ENCODE results near the gene FFAR4.
A peak's percentile ranks its signal among the peaks of the same experiment; 100 is the strongest.
"Not testable (repeated sequence)": the region's sequence is repeated elsewhere in the genome, so short reads cannot be mapped to it uniquely, and the experiment has no call there.

FFAR4 gene

GRCh38 chr10:93566435-93567276 lies at the start of gene FFAR4:
FFAR4 (plus strand) TSS chr10:93566665; CDS start chr10:93566721, 56 bp downstream.
- peak; percentile 44 for DNase-seq (ENCODE audit: low spot score)

GRCh38 chr10:93518531-93518930 lies 47.9 kb upstream of the FFAR4 start:
- DNase-seq (ENCODE audit: low spot score): no peak

GRCh38 chr10:93535293-93535692 lies 31.2 kb upstream of the FFAR4 start:
- DNase-seq (ENCODE audit: low spot score): no peak

- DNase-seq (ENCODE audit: low spot score): not testable (repeated sequence)
Measured at GRCh38 chr10:93540871-93541270, 25.6 kb upstream of the FFAR4 start.

DNA sequence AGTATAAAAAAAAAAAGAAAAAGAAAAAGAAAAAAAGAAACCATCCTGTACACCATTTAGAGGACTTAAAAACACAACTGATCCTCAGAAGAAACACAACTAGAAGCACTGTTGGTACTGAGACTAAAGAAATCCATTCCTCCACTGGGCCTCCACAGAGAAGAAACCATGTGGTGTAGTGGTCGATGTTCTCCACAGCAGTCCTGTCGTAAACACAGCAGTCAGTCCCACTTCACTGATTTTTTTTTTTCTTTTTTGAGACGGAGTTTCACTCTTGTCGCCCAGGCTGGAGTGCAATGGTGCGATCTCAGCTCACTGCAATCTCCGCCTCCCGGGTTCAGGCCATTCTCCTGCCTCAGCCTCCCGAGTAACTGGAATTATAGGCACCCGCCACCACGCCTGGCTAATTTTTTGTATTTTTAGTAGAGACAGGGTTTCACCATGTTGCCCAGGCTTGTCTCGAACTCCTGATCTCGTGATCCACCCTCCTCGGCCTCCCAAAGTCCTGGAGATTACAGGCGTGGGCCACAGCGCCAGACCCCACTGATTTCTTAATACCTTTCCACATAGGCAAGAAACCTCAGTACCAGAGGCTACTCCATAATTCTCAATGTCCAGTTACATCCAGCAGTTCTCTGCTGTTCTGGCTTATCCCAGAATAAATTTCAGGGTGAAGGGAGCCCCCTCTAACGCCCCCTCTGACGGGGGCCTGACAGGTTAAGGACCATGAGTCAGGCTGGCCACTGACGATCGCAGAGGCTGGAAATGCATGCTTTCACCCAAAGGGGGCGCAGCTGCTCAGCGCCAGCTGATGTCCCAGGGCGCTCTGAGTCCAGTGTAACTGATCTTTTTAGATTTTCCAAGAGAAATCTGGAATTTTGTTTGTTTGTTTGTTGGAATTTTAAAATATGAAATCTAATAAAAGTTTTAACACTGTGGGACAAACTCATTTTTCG lies 24.8 kb upstream of the FFAR4 start:
- DNase-seq (ENCODE audit: low spot score): peak; percentile 51

DNA sequence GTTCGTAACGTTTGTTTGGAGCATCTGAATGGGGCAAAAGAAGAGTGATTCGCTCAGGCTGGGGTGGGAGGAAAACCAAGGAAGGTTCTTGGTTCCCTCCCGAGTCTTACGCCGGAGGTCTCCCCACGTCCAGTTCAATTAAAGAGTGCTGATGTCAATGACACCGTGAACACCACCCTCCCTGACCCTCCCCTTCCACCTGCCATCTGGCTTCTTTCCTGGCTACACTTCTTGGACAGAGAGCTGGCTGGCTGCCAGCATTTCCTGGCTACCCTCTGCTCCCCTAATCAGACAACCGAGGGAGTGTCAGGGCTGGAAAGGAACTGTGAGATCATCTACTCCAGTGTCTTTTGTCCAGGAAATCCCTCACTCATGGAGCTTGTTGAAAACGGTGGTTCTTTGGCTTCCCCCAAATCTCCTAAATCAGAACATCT lies 24.1 kb upstream of the FFAR4 start:
- DNase-seq (ENCODE audit: low spot score): peak; percentile 53

DNA sequence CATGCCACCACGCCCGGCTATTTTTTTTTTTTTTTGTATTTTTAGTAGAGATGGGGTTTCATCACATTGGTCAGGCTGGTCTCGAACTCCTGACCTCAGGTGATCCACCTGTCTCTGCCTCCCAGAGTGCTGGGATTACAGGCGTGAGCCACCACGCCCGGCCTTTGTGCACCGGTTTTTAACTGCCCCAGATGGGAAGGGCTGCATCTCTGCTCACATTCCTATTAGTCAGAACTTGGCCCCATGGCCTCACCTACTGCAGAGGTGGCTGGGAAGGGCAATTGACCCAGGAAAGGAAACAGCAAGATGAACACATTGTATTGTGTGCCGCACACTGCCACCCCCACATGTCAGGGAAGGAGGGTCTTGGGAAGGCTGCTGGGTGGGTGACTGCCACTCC lies 19.5 kb upstream of the FFAR4 start:
- not testable (repeated sequence) for DNase-seq (ENCODE audit: low spot score)

- no peak for DNase-seq (ENCODE audit: low spot score)
Measured at GRCh38 chr10:93547522-93547921, 18.9 kb upstream of the FFAR4 start.

GRCh38 chr10:93548376-93549071 lies 17.9 kb upstream of the FFAR4 start:
- peak; percentile 27 for DNase-seq (ENCODE audit: low spot score)

DNA sequence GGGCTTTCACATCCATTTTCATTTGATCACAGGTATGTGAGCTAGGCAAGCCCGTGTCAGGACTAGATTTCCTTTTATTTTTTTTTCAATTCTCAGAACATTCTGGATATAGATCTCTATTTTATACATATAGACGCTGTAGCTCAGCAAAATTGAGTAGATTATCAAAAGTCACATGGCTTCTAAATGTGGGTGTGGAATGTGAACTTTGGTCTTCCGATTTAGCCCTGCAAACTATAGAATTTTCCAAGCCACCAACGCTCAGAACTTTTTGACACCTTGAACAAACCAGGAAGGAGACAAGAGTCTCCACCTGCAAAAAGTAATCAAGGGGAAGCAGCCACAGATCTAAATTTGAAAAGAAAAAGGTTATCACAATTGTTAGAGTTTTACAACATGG lies 15.9 kb upstream of the FFAR4 start:
- no peak for DNase-seq (ENCODE audit: low spot score)

DNA sequence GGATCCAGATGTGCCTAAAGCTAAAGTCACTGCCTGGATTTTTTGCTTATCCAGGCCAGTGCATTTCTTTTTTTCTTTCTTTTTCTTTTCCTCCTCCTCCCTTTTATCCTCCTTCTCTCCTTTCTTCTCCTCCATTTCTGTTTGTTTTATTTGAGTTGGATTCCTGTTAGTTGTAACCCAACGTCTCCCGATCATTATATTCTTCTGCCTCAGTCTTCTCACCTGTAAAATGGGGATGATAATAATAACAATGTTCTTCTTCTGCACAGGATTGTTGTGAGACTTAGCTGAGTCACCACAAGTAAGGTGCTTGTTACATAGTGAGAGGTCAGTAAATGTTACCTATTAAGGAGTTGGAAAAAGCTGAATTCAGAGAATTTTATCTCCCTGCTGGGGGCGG lies 13.7 kb upstream of the FFAR4 start:
- no peak for DNase-seq (ENCODE audit: low spot score)

- DNase-seq (ENCODE audit: low spot score): no peak
Measured at GRCh38 chr10:93553482-93554315, 12.8 kb upstream of the FFAR4 start.

DNA sequence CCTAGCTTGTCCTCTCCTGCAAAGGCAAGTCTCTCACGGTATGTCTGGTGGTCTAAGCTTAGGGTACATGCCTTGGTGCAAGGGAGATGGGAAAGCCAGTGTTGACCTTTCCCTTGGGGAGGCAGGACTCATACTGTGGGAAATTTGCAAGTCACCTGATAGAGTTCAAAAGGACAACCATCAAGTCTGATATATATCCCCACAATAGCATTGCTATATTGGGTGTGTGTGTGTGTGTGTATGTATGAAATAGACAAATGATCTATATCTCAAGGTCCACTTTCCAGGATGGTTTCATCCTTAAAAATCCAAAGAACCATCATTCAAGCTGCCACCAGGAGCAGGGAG lies 12.2 kb upstream of the FFAR4 start:
- no peak for DNase-seq (ENCODE audit: low spot score)

DNA sequence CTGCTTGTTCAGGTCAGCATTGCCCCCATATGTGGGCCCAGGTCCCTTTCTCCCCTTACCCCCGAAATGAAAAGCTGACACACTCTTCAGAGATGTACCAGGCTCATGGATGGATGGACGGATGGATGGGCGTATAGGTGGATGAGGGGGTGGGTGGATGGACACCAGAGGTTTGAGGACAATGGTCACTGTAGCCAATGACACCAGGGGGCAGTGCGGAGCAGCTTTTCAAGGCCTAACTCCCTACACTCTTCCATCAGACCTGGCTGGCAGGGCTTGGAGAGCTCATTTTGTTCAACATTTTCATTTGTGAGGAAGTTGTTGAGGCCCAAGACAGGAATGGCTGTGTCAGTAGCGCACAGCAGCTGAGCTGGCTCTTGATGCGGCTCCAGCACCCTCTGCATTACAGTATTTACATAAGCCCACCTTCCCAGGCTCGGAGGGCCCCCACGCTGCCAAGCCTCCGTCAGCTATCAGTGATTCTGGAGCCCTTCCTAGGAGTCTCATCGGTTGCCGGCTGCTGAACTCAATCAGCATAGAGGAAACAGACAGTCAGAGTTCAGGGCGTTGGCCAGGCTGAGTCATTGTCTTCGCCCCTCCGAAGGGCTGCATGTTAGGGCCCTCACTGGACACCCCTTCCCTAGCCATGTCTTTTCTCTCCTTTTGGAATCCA lies 11.6 kb upstream of the FFAR4 start:
- DNase-seq (ENCODE audit: low spot score): peak; percentile 60

- no peak for DNase-seq (ENCODE audit: low spot score)
Measured at GRCh38 chr10:93559490-93559889, 7.0 kb upstream of the FFAR4 start.

DNA sequence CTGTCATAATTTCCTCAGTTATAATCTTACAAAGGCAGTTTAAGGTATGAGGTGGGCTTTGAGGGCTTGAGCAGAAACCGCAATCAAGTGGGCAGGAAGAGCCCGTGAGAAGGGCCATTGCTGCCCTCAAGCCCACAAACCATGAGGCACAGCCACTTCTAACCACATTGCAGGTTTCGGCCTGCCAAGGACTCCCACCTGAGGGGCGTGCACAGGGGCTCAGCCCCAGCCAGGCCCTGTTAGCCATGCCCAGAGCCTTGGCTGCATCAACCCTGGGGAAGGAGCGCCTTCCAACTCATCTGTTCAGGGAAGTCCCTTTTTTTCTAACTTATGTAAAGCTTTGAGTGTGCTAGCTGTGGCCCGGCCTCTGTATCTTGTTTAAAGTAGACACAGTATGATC lies 5.9 kb upstream of the FFAR4 start:
- no peak for DNase-seq (ENCODE audit: low spot score)

DNA sequence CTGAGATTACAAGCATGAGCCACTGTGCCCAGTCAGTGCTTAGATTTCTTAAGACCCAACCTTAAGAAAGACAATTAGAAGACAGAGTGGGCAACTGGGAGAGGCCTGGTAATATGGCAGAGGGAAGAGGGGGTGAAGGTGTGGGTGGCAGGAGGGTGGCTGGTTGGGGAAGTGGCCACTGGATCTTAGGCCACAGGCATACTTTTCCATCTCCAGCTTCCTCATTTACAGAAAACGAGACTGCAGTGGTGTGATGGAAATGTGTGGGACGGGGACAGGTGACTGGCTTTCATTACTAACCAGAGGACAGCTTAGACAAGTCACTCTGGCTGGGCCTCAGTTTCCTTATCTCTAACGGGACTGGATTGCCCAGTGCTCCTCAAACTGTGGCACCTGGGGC lies 1.0 kb upstream of the FFAR4 start:
- DNase-seq (ENCODE audit: low spot score): no peak

DNA sequence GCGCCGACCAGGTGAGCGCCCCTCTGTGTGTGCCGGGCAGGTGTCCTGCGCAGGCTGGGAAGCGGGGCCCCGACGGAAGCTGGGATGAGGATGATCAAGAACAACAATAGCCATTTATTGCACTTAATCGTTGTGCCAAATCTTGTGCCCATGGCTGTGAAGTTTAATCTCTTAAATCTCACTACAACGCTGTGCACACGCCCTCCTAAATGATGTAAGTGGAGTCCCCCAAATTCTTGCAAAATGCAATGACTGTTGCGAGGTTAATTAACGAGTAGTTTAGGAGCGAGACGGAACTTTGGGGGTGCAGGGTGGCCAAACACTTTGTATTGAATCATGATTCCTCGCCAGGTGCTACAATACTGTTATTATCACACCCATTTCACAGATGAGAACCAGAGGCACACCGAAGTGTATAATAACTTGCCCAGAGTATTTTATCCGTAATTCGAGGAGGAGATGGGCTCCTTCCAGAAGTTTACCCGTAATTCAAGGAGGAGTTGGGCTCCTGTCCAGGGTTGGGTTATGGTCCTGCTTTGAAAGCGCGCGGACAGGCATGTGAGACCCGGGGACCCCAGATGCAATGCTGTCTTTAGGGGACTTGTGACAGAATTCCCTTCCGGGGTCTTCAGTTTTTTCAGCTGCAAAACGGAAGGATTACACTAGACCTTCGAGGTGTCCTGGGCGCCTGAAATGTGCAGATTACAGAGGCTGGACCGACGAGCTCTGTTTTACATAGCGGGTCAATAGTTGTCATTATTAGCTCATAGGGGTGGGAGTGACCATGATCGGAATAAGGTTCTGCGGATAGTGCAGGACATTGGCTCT lies 1.0 kb downstream of the FFAR4 start:
- no peak for DNase-seq (ENCODE audit: low spot score)

DNA sequence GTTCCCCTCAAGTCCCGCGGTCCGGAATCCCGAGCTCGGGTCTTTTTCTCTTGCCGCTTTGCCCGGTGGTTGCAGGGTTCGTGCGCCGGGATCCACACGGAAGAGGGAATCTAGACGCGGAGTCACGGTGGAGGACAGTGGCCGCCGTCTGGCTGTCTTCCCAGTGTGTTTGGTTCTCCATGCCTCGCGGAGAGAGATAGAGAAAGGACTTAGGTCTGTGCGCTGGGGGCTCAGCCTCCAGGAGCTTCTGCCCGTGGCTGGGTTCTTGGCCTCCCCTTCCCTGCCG lies 1.6 kb downstream of the FFAR4 start:
- DNase-seq (ENCODE audit: low spot score): no peak

GRCh38 chr10:93570383-93570782 lies 3.9 kb downstream of the FFAR4 start:
- no peak for DNase-seq (ENCODE audit: low spot score)

Data from kidney tubule cell (primary cell).